Fibroblast of pulmonary artery (primary cell): ENCODE results near the gene TADA3.
A peak's percentile ranks its signal among the peaks of the same experiment; 100 is the strongest.

Source experiments
- DNase-seq: peaks from one replicate; pipeline ENCODE4 v3.0.0-alpha.2; 2010; ENCODE audit warnings: low read depth
- H3K4me3 ChIP-seq: replicated peaks from 2 replicates; pipeline ENCODE4 v1.5.1; 2011; ENCODE audit warnings: low read depth, mild to moderate bottlenecking, control low read depth, low read length, moderate library complexity
- TF ChIP-seq, protein P1 (sequence below): IDR thresholded peaks from 2 replicates; pipeline ENCODE4 v1.5.1; 2011; ENCODE audit warnings: mild to moderate bottlenecking, control low read depth, low read length, inconsistent platforms; ENCODE audit errors: missing control alignments

The TADA3 gene

DNA sequence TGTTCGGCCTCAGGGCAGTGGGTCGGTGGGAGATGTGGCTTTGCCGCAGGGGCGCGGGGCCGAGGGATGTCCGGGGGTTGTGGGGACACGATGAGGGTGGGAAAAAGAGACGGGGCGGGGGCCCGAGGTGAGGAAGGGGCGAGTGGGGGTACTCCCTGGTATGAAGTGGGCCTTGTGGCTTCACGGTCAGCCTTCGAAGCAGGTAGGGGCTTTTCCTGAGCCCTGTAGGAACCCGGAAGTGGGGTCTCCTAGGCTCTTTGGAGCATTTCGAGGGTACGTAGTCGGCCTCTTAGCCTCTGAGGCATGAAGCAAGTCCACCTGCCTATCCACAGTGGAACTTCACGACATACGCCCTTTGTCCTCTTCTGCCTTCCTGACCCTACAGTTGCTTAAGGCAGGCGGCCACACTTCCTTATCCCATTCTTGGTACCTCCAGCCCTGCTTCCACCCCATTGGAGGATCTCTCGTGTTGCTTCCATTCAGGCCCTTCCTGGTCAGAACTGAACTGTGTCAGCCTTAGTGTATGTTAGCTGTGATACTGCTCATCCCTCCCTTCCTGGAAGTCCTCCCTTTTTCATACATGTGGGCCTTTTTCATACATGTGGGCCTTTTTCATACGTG, 998 bp upstream of the TADA3 start:
- peak overlapping the region; percentile 99 for H3K4me3 ChIP-seq
- peak; percentile 49 for DNase-seq
- TF ChIP-seq, protein P1, sequence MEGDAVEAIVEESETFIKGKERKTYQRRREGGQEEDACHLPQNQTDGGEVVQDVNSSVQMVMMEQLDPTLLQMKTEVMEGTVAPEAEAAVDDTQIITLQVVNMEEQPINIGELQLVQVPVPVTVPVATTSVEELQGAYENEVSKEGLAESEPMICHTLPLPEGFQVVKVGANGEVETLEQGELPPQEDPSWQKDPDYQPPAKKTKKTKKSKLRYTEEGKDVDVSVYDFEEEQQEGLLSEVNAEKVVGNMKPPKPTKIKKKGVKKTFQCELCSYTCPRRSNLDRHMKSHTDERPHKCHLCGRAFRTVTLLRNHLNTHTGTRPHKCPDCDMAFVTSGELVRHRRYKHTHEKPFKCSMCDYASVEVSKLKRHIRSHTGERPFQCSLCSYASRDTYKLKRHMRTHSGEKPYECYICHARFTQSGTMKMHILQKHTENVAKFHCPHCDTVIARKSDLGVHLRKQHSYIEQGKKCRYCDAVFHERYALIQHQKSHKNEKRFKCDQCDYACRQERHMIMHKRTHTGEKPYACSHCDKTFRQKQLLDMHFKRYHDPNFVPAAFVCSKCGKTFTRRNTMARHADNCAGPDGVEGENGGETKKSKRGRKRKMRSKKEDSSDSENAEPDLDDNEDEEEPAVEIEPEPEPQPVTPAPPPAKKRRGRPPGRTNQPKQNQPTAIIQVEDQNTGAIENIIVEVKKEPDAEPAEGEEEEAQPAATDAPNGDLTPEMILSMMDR, result no peak

DNA sequence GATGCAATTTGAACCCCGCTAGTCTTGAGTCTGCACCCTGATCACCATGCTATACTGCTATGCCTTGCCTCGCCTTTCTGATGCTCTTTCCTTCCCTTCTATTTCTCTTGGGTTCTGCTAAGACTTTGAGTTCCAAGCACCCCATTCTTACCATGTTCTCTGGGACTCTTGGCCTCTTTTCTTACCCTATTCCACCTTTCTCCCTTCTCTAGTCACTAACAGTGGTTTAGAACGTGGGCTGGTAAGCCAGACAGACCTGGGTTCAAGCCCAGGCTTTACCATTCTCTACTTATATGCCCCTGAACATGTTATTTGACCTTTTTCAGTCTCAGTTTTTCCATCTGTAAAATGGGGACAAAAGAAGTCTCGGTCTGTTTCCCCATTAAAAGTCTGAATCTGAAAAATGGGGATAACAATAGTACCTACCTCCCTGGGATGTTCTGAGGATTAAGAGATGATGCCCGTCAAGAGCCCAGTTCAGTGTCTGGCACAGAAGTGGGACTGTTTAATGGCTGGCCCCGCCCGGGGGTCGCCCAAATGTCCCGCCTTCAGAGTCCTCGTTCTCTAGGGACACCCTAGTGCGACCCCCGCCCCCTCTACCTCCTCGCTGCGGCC, 376 bp downstream of the TADA3 start:
- no peak for DNase-seq
- peak overlapping the region; percentile 99 for H3K4me3 ChIP-seq
- TF ChIP-seq, protein P1, result no peak

DNA sequence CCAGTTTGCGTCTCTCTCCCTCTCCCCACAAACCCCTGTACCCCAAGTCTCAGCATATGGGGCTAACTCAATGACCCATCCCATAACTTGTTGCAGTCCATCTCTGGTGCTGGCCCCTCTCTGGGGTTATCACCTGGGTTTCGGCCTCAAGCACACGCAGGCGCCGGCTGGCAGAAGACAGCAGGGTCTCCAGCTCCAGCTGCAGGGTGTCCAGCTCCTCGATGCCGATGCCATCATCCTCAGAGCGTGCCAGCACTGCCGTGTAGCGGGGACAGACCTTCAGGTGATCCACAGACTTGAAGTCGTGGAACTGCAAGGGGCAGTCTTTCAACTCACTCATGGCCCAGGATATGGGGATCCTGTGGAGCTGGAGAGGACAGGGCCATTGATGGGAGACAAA, 1.1 kb downstream of the TADA3 start:
- H3K4me3 ChIP-seq, result peak overlapping the region; percentile 99
- DNase-seq, result no peak
- TF ChIP-seq, protein P1, result no peak

DNA sequence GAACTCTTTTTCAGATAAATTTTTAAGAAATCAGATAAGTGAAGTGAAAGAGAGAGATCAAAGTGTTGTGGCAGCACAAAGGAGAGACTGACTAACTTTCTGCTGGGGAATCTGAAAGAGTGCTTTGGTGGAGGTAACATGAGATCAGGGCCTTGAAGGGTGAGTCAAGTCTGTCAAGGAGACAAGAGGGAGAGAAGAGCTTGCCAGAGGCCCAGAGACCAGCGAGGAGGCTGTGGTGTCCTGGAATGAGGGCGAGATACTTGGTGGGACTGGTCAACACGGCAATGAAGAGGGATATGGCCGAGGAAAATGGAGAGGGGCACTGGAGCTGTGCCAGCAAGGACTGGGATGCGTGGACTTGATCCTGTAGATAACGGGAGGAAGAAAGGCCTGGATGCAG, 4.6 kb downstream of the TADA3 start:
- no peak for DNase-seq
- TF ChIP-seq, protein P1, result no peak

DNA sequence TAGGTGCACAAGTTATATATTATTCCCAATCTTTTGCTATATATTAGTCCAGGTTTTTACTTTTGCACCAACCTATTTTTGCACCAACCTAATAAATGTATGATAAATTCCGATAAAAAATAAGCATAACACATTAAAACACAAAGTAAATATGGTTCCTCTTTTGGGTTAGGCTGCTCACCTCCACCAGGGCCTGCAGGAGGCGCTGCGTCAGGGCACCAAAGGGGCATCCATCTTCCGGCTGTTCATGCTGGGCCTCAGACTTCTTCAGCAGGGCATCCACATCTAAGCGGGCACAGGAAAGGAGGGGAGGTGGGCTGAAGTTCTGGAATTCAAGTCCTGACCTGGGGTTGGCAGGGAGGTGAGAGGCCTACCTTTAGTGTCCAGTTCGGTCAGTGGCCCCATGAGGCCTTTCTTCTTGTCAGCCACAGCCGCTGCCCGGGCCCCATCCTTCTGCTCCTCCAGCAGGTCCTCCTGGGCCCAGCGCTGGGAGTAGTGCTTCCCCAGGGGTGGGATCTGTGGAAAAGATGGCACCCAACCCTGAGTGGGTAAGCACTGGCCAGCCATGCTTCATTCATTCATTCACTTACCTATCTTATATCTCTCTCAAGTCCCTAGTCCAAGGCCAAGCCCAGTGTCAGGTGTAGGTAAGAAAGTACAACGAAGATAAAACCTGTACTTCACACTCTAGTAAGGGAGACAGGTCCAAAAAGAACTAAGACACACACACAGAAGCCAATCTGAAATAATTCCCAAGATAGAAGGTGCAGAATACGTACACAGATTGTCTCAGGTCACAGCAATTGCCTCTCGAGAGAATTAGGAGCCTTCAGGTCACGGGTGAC, 5.2 kb downstream of the TADA3 start:
- TF ChIP-seq, protein P1, result peak; percentile 52
- no peak for DNase-seq
- H3K4me3 ChIP-seq, result no peak overlapping the region

More for the DNA sequence above, 4.6 kb downstream of the TADA3 start:
- no peak overlapping the region for H3K4me3 ChIP-seq

DNA sequence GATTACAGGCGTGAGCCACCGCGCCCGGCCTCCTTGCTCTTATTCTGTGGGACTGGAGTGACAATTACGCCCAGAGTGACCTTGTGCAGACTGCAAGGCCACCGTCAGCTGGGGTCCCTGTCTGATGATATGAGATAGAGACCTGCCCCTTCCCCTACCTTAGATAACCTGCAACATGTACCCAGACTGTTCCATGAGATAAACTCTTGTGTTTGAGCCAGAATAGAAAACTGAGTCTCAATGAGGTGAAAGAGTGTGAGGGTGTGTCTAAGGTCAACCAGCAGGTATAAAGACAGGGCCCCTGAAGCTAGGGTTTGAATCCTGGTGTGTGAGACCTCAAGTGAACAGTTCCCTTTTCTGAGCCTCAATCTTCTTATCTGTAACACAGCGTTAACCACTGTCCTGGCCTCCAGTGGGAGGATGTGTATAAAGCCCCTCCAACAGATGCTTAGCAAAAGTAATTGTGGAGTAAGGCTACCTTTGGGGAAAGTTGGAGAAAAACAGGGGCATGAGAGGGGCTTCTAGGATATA, 6.0 kb downstream of the TADA3 start:
- no peak for DNase-seq
- no peak overlapping the region for H3K4me3 ChIP-seq
- TF ChIP-seq, protein P1, result no peak
